GM23338 (cell line): ENCODE measurements around the gene AK4. TPM values are rescaled to one million over a fixed set of nuclear protein-coding genes. Genes with fewer than 3 reads are reported as not detected.

Experiments used
- ATAC-seq: fragments of 200-7000 bp; cut with Tn5 transposase; 3 replicates; pipeline ENCODE4 v1.9.1; 2020
- DNase-seq: peaks from one replicate; pipeline ENCODE4 v3.0.0-alpha.2; 2015; ENCODE audit warnings: low spot score
- H2AFZ ChIP-seq: fragments of 200-600 bp; sonication (generic); 2 replicates; pipeline ENCODE4 v1.8.0; 2016; ENCODE audit warnings: antibody characterized with exemption, mild to moderate bottlenecking, moderate library complexity
- H3F3A ChIP-seq: fragments of 200-600 bp; sonication (generic); replicated peaks from 2 replicates; pipeline ENCODE4 v1.8.0; 2017; ENCODE audit warnings: antibody characterized with exemption, mixed run types, low read depth
- H3K27ac ChIP-seq: fragments of 200-600 bp; sonication (generic); 2 replicates; pipeline ENCODE4 v1.6.1; 2016; ENCODE audit warnings: low read depth
- H3K27me3 ChIP-seq: fragments of 200-600 bp; sonication (generic); 2 replicates; pipeline ENCODE4 v1.8.0; 2016; ENCODE audit warnings: mild to moderate bottlenecking, mixed run types, moderate library complexity; ENCODE audit not compliant: insufficient read depth
- H3K36me3 ChIP-seq: fragments of 200-600 bp; sonication (generic); 2 replicates; pipeline ENCODE4 v1.8.0; 2016; ENCODE audit warnings: mild to moderate bottlenecking; ENCODE audit not compliant: insufficient read depth
- H3K4me1 ChIP-seq: fragments of 200-600 bp; sonication (generic); 2 replicates; pipeline ENCODE4 v1.8.0; 2016; ENCODE audit warnings: mild to moderate bottlenecking, moderate library complexity; ENCODE audit not compliant: insufficient read depth
- H3K4me2 ChIP-seq: fragments of 200-600 bp; sonication (generic); 2 replicates; pipeline ENCODE4 v1.7.1; 2017; ENCODE audit warnings: mixed run types
- H3K4me3 ChIP-seq: fragments of 200-600 bp; sonication (generic); 2 replicates; pipeline ENCODE4 v1.6.1; 2016; ENCODE audit warnings: mixed run types
- H3K79me2 ChIP-seq: fragments of 200-600 bp; sonication (generic); replicated peaks from 2 replicates; pipeline ENCODE4 v1.8.0; 2017; ENCODE audit warnings: mild to moderate bottlenecking; ENCODE audit not compliant: insufficient read depth
- H3K9me2 ChIP-seq: fragments of 200-600 bp; sonication (generic); 2 replicates; pipeline ENCODE4 v1.8.0; 2017; ENCODE audit not compliant: insufficient read depth
- H4K20me1 ChIP-seq: fragments of 200-600 bp; sonication (generic); replicated peaks from 2 replicates; pipeline ENCODE4 v1.8.0; 2017; ENCODE audit warnings: mild to moderate bottlenecking; ENCODE audit not compliant: insufficient read depth
- H3K27ac Mint-ChIP-seq: 2 replicates; pipeline ENCODE4 v1.8.0; 2020; ENCODE audit warnings: inconsistent platforms, mild to moderate bottlenecking, moderate library complexity, mixed read lengths
- H3K27me3 Mint-ChIP-seq: 3 replicates; pipeline ENCODE4 v1.8.0; 2022; ENCODE audit warnings: low read depth, mild to moderate bottlenecking, moderate library complexity, mixed read lengths, inconsistent platforms; ENCODE audit not compliant: insufficient read depth, poor library complexity
- H3K36me3 Mint-ChIP-seq: 3 replicates; pipeline ENCODE4 v1.8.0; 2021; ENCODE audit warnings: low read depth, mild to moderate bottlenecking, inconsistent platforms, moderate library complexity, mixed read lengths
- H3K4me1 Mint-ChIP-seq: 3 replicates; pipeline ENCODE4 v1.8.0; 2020; ENCODE audit warnings: mild to moderate bottlenecking, inconsistent platforms, mixed read lengths
- H3K4me3 Mint-ChIP-seq: 3 replicates; pipeline ENCODE4 v1.8.0; 2021; ENCODE audit warnings: moderate library complexity, mild to moderate bottlenecking, inconsistent platforms, mixed read lengths
- H3K9me3 Mint-ChIP-seq: 3 replicates; pipeline ENCODE4 v1.8.0; 2020; ENCODE audit warnings: moderate library complexity, mild to moderate bottlenecking, inconsistent platforms, mixed read lengths
- CREB1 ChIP-seq: fragments of 250-450 bp; sonication (Bioruptor Pico); IDR thresholded peaks from 2 replicates; pipeline ENCODE4 v1.5.0; 2020; ENCODE audit warnings: low read depth, mild to moderate bottlenecking, moderate library complexity
- ETS1 ChIP-seq: IDR thresholded peaks from 2 replicates; pipeline ENCODE4 v1.6.1; 2016; ENCODE audit warnings: antibody characterized with exemption
- EZH2 ChIP-seq: fragments of 200-600 bp; sonication (generic); IDR thresholded peaks from one replicate; pipeline ENCODE4 v1.8.0; 2017; ENCODE audit warnings: antibody characterized with exemption, mild to moderate bottlenecking, low read depth; ENCODE audit not compliant: unreplicated experiment
- EZH2phosphoT487 ChIP-seq: fragments of 200-600 bp; sonication (generic); IDR thresholded peaks from one replicate; pipeline ENCODE4 v1.8.1; 2018; ENCODE audit warnings: antibody characterized with exemption; ENCODE audit not compliant: unreplicated experiment
- JUNB ChIP-seq: IDR thresholded peaks from one replicate; pipeline ENCODE4 v1.6.1; 2016; ENCODE audit warnings: antibody characterized with exemption; ENCODE audit not compliant: unreplicated experiment
- NANOG ChIP-seq: IDR thresholded peaks from 2 replicates; pipeline ENCODE4 v1.6.1; 2016; ENCODE audit warnings: antibody characterized with exemption, borderline replicate concordance
- POLR2AphosphoS5 ChIP-seq: IDR thresholded peaks from 2 replicates; pipeline ENCODE4 v1.6.1; 2016; ENCODE audit warnings: antibody characterized with exemption, low read depth
- STAT1 ChIP-seq: IDR thresholded peaks from one replicate; pipeline ENCODE4 v1.6.1; 2016; ENCODE audit warnings: antibody characterized with exemption; ENCODE audit not compliant: unreplicated experiment
- ZNF114 ChIP-seq: fragments of 250-450 bp; sonication (Bioruptor Pico); IDR thresholded peaks from 2 replicates; pipeline ENCODE4 v1.5.0; 2020; ENCODE audit warnings: mild to moderate bottlenecking, moderate library complexity
- ZNF331 ChIP-seq: fragments of 250-450 bp; sonication (Bioruptor Pico); IDR thresholded peaks from 2 replicates; pipeline ENCODE4 v1.5.0; 2020; ENCODE audit warnings: low read depth, mild to moderate bottlenecking, moderate library complexity
- polyA plus RNA-seq: library from polyadenylated mRNA; unstranded; fragments of >200 nt; fragmentation: Nextera tagmentation; extraction: Ambion mirVana; gene quantifications from 2 replicates; pipeline ENCODE4 v1.2.1, GENCODE V29; 2016
- total RNA-seq: library from RNA; depleted of rRNA; stranded (reverse); fragments of >200 nt; shearing (Covaris generic); gene quantifications from 2 replicates; pipeline ENCODE4 v1.2.3, GENCODE V29; 2014
- TF ChIP-seq, protein P1 (sequence below): IDR thresholded peaks from one replicate; pipeline ENCODE4 v1.6.1; 2018; ENCODE audit warnings: antibody characterized with exemption; ENCODE audit not compliant: unreplicated experiment
- TF ChIP-seq, protein P2 (sequence below), 2 experiments: fragments of 200-600 bp in 1 of 2; sonication (generic) in 1 of 2; conservative IDR thresholded peaks; 2 replicates each; pipeline versions ENCODE4 v1.5.1 to v1.6.1; 2016 to 2017; ENCODE audit warnings: antibody characterized with exemption in 2 of 2, low read depth in 2 of 2, mild to moderate bottlenecking in 2 of 2, moderate library complexity in 1 of 2
- TF ChIP-seq, protein P3 (sequence below): fragments of 250-450 bp; sonication (Bioruptor Pico); IDR thresholded peaks from 2 replicates; pipeline ENCODE4 v1.5.0; 2020; ENCODE audit warnings: mild to moderate bottlenecking, moderate library complexity

The AK4 gene
- total and polyA plus RNA-seq, 2 experiments from 2014 or later, result 123 to 127 TPM

GRCh38 chr1:65255656-65256050 is 107.7 kb downstream of the AK4 start:
- no peaks in the 10 kb centered on the region for H3K9me3 Mint-ChIP-seq
- H3K4me3 Mint-ChIP-seq, result peak overlapping the region; percentile 82
- Histone ChIP-seq H3K9me2 (no peaks in the 10 kb centered on the region), H3K27me3 (peaks cover 35% of the 10 kb centered on the region), H3F3A (peaks cover 5% of the 10 kb centered on the region; the same call in 1 of the 2 replicates), H2AFZ (peak overlapping the region; percentile 76; the same call in 1 of the 2 replicates), H3K4me3 (peak overlapping the region; percentile 73), H4K20me1 (no peaks in the 10 kb centered on the region; the same call in 1 of the 2 replicates), H3K27ac (no peak overlapping the region), H3K4me2 (peak overlapping the region; percentile 96), H3K79me2 (no peaks in the 10 kb centered on the region), H3K36me3 (no peaks in the 10 kb centered on the region), H3K4me1 (peaks cover 14% of the 10 kb centered on the region)
- no peak for TF ChIP-seq POLR2AphosphoS5
- TF ChIP-seq ZNF331 (CRISPR knock-in tag), result no peak
- no peak for TF ChIP-seq ZNF114 (CRISPR knock-in tag)
- no peak for TF ChIP-seq EZH2
- TF ChIP-seq NANOG, result no peak
- no peak for TF ChIP-seq CREB1 (CRISPR knock-in tag)
- TF ChIP-seq, protein P1, sequence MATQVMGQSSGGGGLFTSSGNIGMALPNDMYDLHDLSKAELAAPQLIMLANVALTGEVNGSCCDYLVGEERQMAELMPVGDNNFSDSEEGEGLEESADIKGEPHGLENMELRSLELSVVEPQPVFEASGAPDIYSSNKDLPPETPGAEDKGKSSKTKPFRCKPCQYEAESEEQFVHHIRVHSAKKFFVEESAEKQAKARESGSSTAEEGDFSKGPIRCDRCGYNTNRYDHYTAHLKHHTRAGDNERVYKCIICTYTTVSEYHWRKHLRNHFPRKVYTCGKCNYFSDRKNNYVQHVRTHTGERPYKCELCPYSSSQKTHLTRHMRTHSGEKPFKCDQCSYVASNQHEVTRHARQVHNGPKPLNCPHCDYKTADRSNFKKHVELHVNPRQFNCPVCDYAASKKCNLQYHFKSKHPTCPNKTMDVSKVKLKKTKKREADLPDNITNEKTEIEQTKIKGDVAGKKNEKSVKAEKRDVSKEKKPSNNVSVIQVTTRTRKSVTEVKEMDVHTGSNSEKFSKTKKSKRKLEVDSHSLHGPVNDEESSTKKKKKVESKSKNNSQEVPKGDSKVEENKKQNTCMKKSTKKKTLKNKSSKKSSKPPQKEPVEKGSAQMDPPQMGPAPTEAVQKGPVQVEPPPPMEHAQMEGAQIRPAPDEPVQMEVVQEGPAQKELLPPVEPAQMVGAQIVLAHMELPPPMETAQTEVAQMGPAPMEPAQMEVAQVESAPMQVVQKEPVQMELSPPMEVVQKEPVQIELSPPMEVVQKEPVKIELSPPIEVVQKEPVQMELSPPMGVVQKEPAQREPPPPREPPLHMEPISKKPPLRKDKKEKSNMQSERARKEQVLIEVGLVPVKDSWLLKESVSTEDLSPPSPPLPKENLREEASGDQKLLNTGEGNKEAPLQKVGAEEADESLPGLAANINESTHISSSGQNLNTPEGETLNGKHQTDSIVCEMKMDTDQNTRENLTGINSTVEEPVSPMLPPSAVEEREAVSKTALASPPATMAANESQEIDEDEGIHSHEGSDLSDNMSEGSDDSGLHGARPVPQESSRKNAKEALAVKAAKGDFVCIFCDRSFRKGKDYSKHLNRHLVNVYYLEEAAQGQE, result no peak
- TF ChIP-seq, protein P2, sequence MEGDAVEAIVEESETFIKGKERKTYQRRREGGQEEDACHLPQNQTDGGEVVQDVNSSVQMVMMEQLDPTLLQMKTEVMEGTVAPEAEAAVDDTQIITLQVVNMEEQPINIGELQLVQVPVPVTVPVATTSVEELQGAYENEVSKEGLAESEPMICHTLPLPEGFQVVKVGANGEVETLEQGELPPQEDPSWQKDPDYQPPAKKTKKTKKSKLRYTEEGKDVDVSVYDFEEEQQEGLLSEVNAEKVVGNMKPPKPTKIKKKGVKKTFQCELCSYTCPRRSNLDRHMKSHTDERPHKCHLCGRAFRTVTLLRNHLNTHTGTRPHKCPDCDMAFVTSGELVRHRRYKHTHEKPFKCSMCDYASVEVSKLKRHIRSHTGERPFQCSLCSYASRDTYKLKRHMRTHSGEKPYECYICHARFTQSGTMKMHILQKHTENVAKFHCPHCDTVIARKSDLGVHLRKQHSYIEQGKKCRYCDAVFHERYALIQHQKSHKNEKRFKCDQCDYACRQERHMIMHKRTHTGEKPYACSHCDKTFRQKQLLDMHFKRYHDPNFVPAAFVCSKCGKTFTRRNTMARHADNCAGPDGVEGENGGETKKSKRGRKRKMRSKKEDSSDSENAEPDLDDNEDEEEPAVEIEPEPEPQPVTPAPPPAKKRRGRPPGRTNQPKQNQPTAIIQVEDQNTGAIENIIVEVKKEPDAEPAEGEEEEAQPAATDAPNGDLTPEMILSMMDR (conservative IDR thresholded peaks at IDR 0.05; ENCODE audit: low read depth in 2 of 2), result no peak
- TF ChIP-seq JUNB, result no peak
- TF ChIP-seq, protein P3, sequence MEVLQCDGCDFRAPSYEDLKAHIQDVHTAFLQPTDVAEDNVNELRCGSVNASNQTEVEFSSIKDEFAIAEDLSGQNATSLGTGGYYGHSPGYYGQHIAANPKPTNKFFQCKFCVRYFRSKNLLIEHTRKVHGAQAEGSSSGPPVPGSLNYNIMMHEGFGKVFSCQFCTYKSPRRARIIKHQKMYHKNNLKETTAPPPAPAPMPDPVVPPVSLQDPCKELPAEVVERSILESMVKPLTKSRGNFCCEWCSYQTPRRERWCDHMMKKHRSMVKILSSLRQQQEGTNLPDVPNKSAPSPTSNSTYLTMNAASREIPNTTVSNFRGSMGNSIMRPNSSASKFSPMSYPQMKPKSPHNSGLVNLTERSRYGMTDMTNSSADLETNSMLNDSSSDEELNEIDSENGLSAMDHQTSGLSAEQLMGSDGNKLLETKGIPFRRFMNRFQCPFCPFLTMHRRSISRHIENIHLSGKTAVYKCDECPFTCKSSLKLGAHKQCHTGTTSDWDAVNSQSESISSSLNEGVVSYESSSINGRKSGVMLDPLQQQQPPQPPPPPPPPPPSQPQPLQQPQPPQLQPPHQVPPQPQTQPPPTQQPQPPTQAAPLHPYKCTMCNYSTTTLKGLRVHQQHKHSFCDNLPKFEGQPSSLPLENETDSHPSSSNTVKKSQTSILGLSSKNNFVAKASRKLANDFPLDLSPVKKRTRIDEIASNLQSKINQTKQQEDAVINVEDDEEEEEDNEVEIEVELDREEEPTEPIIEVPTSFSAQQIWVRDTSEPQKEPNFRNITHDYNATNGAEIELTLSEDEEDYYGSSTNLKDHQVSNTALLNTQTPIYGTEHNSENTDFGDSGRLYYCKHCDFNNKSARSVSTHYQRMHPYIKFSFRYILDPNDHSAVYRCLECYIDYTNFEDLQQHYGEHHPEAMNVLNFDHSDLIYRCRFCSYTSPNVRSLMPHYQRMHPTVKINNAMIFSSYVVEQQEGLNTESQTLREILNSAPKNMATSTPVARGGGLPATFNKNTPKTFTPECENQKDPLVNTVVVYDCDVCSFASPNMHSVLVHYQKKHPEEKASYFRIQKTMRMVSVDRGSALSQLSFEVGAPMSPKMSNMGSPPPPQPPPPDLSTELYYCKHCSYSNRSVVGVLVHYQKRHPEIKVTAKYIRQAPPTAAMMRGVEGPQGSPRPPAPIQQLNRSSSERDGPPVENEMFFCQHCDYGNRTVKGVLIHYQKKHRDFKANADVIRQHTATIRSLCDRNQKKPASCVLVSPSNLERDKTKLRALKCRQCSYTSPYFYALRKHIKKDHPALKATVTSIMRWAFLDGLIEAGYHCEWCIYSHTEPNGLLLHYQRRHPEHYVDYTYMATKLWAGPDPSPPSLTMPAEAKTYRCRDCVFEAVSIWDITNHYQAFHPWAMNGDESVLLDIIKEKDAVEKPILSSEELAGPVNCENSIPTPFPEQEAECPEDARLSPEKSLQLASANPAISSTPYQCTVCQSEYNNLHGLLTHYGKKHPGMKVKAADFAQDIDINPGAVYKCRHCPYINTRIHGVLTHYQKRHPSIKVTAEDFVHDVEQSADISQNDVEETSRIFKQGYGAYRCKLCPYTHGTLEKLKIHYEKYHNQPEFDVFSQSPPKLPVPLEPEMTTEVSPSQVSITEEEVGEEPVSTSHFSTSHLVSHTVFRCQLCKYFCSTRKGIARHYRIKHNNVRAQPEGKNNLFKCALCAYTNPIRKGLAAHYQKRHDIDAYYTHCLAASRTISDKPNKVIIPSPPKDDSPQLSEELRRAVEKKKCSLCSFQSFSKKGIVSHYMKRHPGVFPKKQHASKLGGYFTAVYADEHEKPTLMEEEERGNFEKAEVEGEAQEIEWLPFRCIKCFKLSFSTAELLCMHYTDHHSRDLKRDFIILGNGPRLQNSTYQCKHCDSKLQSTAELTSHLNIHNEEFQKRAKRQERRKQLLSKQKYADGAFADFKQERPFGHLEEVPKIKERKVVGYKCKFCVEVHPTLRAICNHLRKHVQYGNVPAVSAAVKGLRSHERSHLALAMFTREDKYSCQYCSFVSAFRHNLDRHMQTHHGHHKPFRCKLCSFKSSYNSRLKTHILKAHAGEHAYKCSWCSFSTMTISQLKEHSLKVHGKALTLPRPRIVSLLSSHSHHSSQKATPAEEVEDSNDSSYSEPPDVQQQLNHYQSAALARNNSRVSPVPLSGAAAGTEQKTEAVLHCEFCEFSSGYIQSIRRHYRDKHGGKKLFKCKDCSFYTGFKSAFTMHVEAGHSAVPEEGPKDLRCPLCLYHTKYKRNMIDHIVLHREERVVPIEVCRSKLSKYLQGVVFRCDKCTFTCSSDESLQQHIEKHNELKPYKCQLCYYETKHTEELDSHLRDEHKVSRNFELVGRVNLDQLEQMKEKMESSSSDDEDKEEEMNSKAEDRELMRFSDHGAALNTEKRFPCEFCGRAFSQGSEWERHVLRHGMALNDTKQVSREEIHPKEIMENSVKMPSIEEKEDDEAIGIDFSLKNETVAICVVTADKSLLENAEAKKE, result no peak
- TF ChIP-seq ETS1, result no peak
- TF ChIP-seq STAT1, result no peak
- TF ChIP-seq EZH2phosphoT487, result no peak
- H3K36me3 Mint-ChIP-seq, result no peaks in the 10 kb centered on the region; the same call in 2 of the 3 replicates
- DNase-seq, result peak; percentile 23
- ATAC-seq, result no peak
- H3K4me1 Mint-ChIP-seq, result peaks cover 26% of the 10 kb centered on the region
- H3K27ac Mint-ChIP-seq, result no peak overlapping the region
- H3K27me3 Mint-ChIP-seq, result peaks cover 18% of the 10 kb centered on the region
